Retinal pigment epithelial cell (primary cell): ENCODE measurements around the gene ADAM30.

ENCODE experiments used
- DNase-seq: peaks from one replicate; pipeline ENCODE4 v3.0.0-alpha.2; 2010; ENCODE audit warnings: low read depth
- H3K4me3 ChIP-seq: 2 replicates; pipeline ENCODE4 v1.5.1; 2011; ENCODE audit warnings: mild to moderate bottlenecking, low read length, control low read depth, moderate library complexity
- TF ChIP-seq, protein P1 (sequence below): conservative IDR thresholded peaks from 2 replicates; pipeline ENCODE4 v1.5.1; 2011; ENCODE audit warnings: low read depth, low read length, control low read depth, inconsistent platforms

Gene ADAM30

DNA sequence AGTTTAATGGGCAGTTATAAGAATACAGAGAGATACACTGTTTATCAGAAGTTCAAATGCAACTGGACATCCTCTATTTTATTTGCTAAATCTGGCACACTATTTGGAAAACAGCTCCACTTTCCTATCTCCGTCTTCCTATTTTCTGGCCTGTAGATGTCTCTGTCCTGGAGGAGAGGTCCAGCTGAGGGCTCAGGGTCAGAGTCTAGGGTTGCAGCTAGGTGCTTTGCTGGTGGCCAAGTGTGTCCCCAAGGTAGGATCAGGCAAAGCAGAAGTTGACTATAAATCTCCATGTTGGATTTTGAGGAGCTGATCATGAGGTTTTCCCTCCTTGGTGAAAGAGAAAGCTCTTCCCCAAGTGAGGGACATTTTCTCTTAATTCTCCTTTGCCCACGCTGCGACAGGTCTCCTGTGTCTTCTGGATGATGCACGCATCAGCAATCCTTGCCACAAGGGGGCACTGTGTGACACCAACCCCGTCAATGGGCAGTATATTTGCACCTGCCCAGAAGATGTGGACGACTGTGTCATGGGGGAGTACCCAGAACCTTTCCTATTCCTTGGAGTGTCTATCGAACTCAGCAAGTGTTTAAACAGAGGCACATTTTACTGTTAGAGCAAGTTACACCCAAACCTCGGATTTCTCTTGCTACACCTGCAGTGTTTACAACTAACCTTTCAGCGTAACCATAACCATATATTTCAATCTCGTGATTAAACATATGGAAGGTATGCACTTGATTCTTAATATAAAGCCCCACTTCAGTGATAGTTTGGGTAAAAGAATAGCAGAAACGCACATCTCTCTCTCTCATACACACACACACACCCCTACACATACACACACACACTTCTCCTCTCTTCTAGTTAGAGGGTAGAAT, 10.2 kb downstream of the ADAM30 start:
- TF ChIP-seq, protein P1, sequence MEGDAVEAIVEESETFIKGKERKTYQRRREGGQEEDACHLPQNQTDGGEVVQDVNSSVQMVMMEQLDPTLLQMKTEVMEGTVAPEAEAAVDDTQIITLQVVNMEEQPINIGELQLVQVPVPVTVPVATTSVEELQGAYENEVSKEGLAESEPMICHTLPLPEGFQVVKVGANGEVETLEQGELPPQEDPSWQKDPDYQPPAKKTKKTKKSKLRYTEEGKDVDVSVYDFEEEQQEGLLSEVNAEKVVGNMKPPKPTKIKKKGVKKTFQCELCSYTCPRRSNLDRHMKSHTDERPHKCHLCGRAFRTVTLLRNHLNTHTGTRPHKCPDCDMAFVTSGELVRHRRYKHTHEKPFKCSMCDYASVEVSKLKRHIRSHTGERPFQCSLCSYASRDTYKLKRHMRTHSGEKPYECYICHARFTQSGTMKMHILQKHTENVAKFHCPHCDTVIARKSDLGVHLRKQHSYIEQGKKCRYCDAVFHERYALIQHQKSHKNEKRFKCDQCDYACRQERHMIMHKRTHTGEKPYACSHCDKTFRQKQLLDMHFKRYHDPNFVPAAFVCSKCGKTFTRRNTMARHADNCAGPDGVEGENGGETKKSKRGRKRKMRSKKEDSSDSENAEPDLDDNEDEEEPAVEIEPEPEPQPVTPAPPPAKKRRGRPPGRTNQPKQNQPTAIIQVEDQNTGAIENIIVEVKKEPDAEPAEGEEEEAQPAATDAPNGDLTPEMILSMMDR, result peak; percentile 86
- H3K4me3 ChIP-seq, result no peak overlapping the region
- no peak for DNase-seq

GRCh38 chr1:119884711-119885110, 11.6 kb downstream of the ADAM30 start:
- DNase-seq, result no peak
- H3K4me3 ChIP-seq, result no peak overlapping the region

DNA sequence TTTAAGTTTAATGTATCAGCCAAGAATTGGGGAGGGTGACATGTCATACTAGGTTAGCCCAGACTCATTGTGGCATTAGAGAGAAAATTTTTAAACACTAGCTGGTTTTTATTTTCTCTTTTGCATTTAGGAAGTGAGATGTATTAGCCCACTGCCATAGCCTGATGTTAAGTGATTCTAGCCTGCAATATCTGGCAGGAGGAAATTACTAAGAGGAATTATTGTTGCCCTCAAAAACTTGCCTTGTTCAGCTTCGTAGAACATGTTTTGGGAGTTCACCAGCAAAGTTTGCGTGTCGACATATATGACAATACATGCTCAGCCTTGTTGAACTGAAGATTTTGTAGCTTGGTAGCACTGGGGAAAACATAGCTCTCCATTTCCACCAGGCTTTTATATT, 12.5 kb downstream of the ADAM30 start:
- TF ChIP-seq, protein P1, result no peak
- DNase-seq, result no peak
- H3K4me3 ChIP-seq, result no peak overlapping the region

More at GRCh38 chr1:119884711-119885110, 11.6 kb downstream of the ADAM30 start:
- TF ChIP-seq, protein P1, result no peak

DNA sequence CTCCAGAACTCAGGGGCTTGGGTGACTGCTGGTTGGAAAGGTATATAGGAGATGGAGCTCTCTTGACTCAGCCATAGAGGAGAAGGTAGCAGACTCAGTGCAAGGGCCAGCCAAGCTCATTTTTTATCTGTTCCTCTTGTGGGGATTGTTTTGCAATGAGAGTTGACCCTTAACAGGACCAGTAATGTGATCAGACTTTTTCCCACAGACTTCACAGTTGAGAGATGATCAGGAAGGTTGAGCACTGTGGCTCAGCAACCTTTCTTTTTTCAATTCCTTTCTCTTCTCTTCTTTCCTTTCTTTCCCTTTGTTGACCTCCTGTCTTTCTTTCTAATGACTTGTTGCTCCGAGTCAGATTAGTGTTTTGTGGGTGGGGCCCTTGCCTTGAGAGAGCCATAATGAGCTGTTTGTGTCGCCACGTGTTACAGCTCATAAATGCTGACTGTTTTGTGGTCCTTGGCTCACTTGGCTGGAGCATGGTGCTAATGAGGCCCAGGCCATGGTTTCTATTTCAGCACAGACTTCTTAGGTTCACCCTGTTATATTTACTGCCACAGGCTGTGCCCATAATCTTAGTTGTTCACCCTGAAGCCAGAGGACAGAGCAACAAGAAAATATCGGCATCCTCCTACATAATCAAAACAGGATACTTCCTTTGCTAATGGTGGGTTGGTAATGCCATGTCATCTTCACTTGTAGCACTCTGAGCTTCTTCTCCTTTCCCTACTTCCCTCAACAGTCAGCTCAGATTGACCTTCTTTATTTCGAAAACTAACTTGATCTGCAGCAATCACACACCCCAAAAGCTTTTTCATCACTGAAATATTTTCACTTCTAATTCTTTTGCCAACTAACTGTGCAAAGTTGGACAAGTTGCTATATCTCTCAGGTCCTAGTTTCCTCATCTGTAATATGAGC, 13.9 kb downstream of the ADAM30 start:
- DNase-seq, result peak; percentile 59
- no peak overlapping the region for H3K4me3 ChIP-seq
- TF ChIP-seq, protein P1, result no peak

GRCh38 chr1:119879510-119880434, 16.5 kb downstream of the ADAM30 start:
- DNase-seq, result no peak
- TF ChIP-seq, protein P1, result no peak
- no peak overlapping the region for H3K4me3 ChIP-seq

DNA sequence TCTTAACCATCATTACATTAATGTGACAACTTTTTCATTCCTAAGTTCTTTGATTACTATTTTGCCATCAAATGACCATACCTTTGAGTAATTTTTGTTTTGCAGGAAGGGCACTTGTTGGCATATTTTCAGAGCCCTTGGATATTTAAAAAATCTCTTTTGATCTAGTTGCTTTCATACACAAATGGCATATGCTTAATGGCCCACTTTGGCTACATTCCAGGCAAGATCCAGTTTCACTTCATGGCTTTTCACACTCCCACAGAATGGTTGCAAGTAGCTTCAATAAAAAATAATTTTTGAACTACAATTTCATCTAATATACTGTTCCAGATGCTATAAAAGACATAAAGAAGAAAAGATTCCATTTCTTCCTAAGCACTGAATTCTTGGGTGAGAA, 18.1 kb downstream of the ADAM30 start:
- TF ChIP-seq, protein P1, result no peak
- no peak for DNase-seq
- no peak overlapping the region for H3K4me3 ChIP-seq
